ENCODE data around the gene ETV5.

Gene ETV5

GRCh38 chr3:186123012-186123411 lies 14.1 kb upstream of the ETV5 start:
- peaks cover 32% of the 10 kb centered on the region for H3K27me3 ChIP-seq (ENCODE audit: insufficient read depth, low read length)
- H3K4me1 ChIP-seq (ENCODE audit: control insufficient read depth, insufficient read depth, low read length, unreplicated experiment), result no peaks in the 10 kb centered on the region
- H3K36me3 ChIP-seq (ENCODE audit: insufficient read depth, low read length), result no peaks in the 10 kb centered on the region
- H3K4me3 ChIP-seq (ENCODE audit: low read depth, low read length), result no peak overlapping the region
- no peak overlapping the region for H3K27ac ChIP-seq (ENCODE audit: low read depth, low read length)
- no peak overlapping the region for H2AFZ ChIP-seq (ENCODE audit: low read length, unreplicated experiment)
- H3K79me2 ChIP-seq (ENCODE audit: control insufficient read depth, insufficient read depth, low read length, unreplicated experiment), result no peaks in the 10 kb centered on the region

- no peak overlapping the region for H3K27ac ChIP-seq (ENCODE audit: low read depth, low read length)
Observed at GRCh38 chr3:186121968-186122367, 13.1 kb upstream of the ETV5 start.

DNA sequence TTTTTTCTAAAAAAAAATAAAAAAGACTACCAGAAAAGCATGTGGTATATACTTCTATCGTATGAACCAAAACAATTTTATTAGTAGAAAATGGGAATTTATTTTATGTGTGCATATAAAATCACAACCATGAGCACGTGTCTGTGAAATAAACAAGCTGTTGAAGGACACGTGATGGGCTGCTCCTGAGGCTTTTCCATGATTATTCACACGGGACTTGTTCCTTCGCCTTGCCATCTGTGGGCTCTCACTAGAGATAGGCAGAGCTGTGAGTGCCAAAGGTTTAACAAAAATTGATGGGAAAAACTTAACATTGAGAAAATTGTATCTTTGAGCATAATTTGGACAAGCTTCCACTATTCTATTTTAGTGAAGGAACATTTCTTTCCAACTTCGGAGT lies 12.4 kb upstream of the ETV5 start:
- H2AFZ ChIP-seq (ENCODE audit: low read length, unreplicated experiment), result no peak overlapping the region
- no peak overlapping the region for H3K4me3 ChIP-seq (ENCODE audit: low read depth, low read length)
- H3K4me1 ChIP-seq (ENCODE audit: control insufficient read depth, insufficient read depth, low read length, unreplicated experiment), result no peaks in the 10 kb centered on the region
- H3K36me3 ChIP-seq (ENCODE audit: insufficient read depth, low read length), result no peaks in the 10 kb centered on the region
- H3K27me3 ChIP-seq (ENCODE audit: insufficient read depth, low read length), result peaks cover 44% of the 10 kb centered on the region
- H3K79me2 ChIP-seq (ENCODE audit: control insufficient read depth, insufficient read depth, low read length, unreplicated experiment), result no peaks in the 10 kb centered on the region
- H3K27ac ChIP-seq (ENCODE audit: low read depth, low read length), result no peak overlapping the region

More at GRCh38 chr3:186121968-186122367, 13.1 kb upstream of the ETV5 start:
- Histone ChIP-seq H3K27me3 (ENCODE audit: insufficient read depth, low read length) (peaks cover 38% of the 10 kb centered on the region), H3K79me2 (ENCODE audit: control insufficient read depth, insufficient read depth, low read length, unreplicated experiment) (no peaks in the 10 kb centered on the region), H3K4me3 (ENCODE audit: low read depth, low read length) (no peak overlapping the region), H3K4me1 (ENCODE audit: control insufficient read depth, insufficient read depth, low read length, unreplicated experiment) (no peaks in the 10 kb centered on the region), H2AFZ (ENCODE audit: low read length, unreplicated experiment) (no peak overlapping the region), H3K36me3 (ENCODE audit: insufficient read depth, low read length) (no peaks in the 10 kb centered on the region)

DNA sequence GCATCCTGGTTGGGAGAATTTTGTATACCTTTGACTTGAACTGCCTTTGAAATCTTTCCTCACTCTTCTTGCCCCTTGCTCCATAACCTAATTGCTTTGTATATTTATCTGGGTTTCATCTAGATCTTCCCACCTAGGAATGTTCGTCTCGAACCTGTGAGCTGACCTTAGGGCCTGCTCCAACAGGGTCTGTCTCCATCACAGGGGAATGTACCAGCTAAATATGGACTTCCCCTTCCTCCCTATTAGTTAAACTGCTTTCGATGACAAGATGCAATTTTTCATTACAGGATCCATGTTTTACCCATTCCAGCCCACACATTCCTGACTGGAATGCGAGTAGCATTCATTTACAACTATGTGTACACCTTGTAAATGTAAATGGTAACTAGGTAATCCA lies 10.6 kb upstream of the ETV5 start:
- H2AFZ ChIP-seq (ENCODE audit: low read length, unreplicated experiment), result no peak overlapping the region
- H3K27me3 ChIP-seq (ENCODE audit: insufficient read depth, low read length), result peaks cover 48% of the 10 kb centered on the region
- no peaks in the 10 kb centered on the region for H3K79me2 ChIP-seq (ENCODE audit: control insufficient read depth, insufficient read depth, low read length, unreplicated experiment)
- H3K4me1 ChIP-seq (ENCODE audit: control insufficient read depth, insufficient read depth, low read length, unreplicated experiment), result no peaks in the 10 kb centered on the region
- no peak overlapping the region for H3K4me3 ChIP-seq (ENCODE audit: low read depth, low read length)
- H3K27ac ChIP-seq (ENCODE audit: low read depth, low read length), result no peak overlapping the region
- no peaks in the 10 kb centered on the region for H3K36me3 ChIP-seq (ENCODE audit: insufficient read depth, low read length)

DNA sequence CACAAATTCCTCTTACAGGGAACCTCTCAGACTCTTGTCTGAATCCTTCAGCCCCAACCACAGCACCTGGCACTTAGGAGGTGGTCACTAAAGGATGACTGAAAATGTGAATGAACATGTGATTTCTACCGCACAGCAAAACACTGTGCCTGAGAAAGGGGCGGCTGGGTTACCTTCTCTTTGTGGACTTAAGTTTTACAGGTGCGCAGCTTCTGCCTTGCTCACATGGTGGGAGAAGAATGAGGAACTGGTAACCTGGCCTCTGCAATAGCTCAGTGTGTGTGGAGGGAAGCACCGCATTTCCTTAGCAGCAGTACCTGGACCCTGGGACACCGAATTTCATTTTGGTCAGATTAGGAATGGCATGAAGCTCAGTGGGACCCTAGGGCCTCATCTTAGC lies 9.8 kb upstream of the ETV5 start:
- no peaks in the 10 kb centered on the region for H3K79me2 ChIP-seq (ENCODE audit: control insufficient read depth, insufficient read depth, low read length, unreplicated experiment)
- no peaks in the 10 kb centered on the region for H3K4me1 ChIP-seq (ENCODE audit: control insufficient read depth, insufficient read depth, low read length, unreplicated experiment)
- H3K27me3 ChIP-seq (ENCODE audit: insufficient read depth, low read length), result peaks cover 53% of the 10 kb centered on the region
- H3K27ac ChIP-seq (ENCODE audit: low read depth, low read length), result no peak overlapping the region
- H3K36me3 ChIP-seq (ENCODE audit: insufficient read depth, low read length), result no peaks in the 10 kb centered on the region
- H2AFZ ChIP-seq (ENCODE audit: low read length, unreplicated experiment), result no peak overlapping the region
- no peak overlapping the region for H3K4me3 ChIP-seq (ENCODE audit: low read depth, low read length)

DNA sequence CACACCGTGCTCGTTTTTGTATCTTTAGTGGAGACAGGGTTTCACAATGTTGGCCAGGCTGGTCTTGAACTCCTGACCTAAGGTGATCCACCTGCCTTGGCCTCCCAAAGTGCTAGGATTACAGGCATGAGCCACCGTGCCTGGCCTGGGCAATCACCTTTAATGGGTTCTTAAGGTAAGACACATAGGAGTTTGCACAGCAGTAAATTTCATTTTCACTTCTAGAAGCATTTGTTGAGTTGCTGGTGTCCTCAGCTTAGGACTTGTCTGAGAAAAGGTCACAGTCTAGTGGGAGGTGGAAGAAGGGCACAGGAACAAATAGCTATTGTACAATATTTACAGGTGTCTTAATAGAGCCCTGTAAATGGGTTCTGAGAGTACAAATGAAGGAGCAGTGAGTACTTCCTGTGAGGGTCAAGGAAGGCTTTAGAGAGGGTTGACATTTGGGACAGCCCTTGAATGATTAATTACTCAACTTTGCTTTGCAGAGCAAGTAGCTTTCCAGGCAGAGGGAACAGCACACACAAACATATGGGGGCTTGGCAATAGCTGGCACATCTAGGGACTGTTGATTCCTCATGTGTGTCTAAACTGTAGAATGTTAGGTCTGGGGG lies 8.7 kb upstream of the ETV5 start:
- Histone ChIP-seq H3K4me3 (ENCODE audit: low read depth, low read length) (no peak overlapping the region), H3K27ac (ENCODE audit: low read depth, low read length) (no peak overlapping the region), H2AFZ (ENCODE audit: low read length, unreplicated experiment) (no peak overlapping the region), H3K36me3 (ENCODE audit: insufficient read depth, low read length) (no peaks in the 10 kb centered on the region), H3K79me2 (ENCODE audit: control insufficient read depth, insufficient read depth, low read length, unreplicated experiment) (no peaks in the 10 kb centered on the region), H3K27me3 (ENCODE audit: insufficient read depth, low read length) (peaks cover 53% of the 10 kb centered on the region), H3K4me1 (ENCODE audit: control insufficient read depth, insufficient read depth, low read length, unreplicated experiment) (no peaks in the 10 kb centered on the region)

GRCh38 chr3:186115239-186115996 lies 6.5 kb upstream of the ETV5 start:
- Histone ChIP-seq H3K79me2 (ENCODE audit: control insufficient read depth, insufficient read depth, low read length, unreplicated experiment) (no peaks in the 10 kb centered on the region), H3K27ac (ENCODE audit: low read depth, low read length) (no peak overlapping the region), H3K36me3 (ENCODE audit: insufficient read depth, low read length) (no peaks in the 10 kb centered on the region), H3K27me3 (ENCODE audit: insufficient read depth, low read length) (peaks cover 45% of the 10 kb centered on the region), H3K4me1 (ENCODE audit: control insufficient read depth, insufficient read depth, low read length, unreplicated experiment) (peaks cover 6% of the 10 kb centered on the region), H3K4me3 (ENCODE audit: low read depth, low read length) (no peak overlapping the region), H2AFZ (ENCODE audit: low read length, unreplicated experiment) (no peak overlapping the region)

GRCh38 chr3:186110975-186111974 lies 2.4 kb upstream of the ETV5 start:
- no peak overlapping the region for H3K27ac ChIP-seq (ENCODE audit: low read depth, low read length)
- peaks cover 9% of the 10 kb centered on the region for H3K27me3 ChIP-seq (ENCODE audit: insufficient read depth, low read length)
- H3K36me3 ChIP-seq (ENCODE audit: insufficient read depth, low read length), result no peaks in the 10 kb centered on the region
- H3K4me1 ChIP-seq (ENCODE audit: control insufficient read depth, insufficient read depth, low read length, unreplicated experiment), result peaks cover 18% of the 10 kb centered on the region
- H3K79me2 ChIP-seq (ENCODE audit: control insufficient read depth, insufficient read depth, low read length, unreplicated experiment), result peaks cover 26% of the 10 kb centered on the region
- no peak overlapping the region for H2AFZ ChIP-seq (ENCODE audit: low read length, unreplicated experiment)
- H3K4me3 ChIP-seq (ENCODE audit: low read depth, low read length), result no peak overlapping the region

GRCh38 chr3:186109897-186110803 lies 1.3 kb upstream of the ETV5 start:
- Histone ChIP-seq H2AFZ (ENCODE audit: low read length, unreplicated experiment) (peak overlapping the region; percentile 89), H3K4me1 (ENCODE audit: control insufficient read depth, insufficient read depth, low read length, unreplicated experiment) (peaks cover 25% of the 10 kb centered on the region), H3K36me3 (ENCODE audit: insufficient read depth, low read length) (no peaks in the 10 kb centered on the region), H3K79me2 (ENCODE audit: control insufficient read depth, insufficient read depth, low read length, unreplicated experiment) (peaks cover 36% of the 10 kb centered on the region), H3K27me3 (ENCODE audit: insufficient read depth, low read length) (peaks cover 8% of the 10 kb centered on the region; the same call in 1 of the 2 replicates), H3K4me3 (ENCODE audit: low read depth, low read length) (peak overlapping the region; percentile 88), H3K27ac (ENCODE audit: low read depth, low read length) (peak overlapping the region; percentile 84)

Measured in ACC112 (cell line).